IMR-90 (cell line): ENCODE results near the gene SNX5. TPM values are rescaled to one million over a fixed set of nuclear protein-coding genes. Genes with fewer than 3 reads are reported as not detected.

Source experiments
- ATAC-seq: fragments of 200-7000 bp; cut with Tn5 transposase; 2 replicates; pipeline ENCODE4 v1.9.1; 2020; ENCODE audit warnings: low read depth, mild to moderate bottlenecking, moderate library complexity
- BruUV-seq: library from RNA; stranded (reverse); fragments of 400-500 nt; replicated peaks from 2 replicates; lab custom pipeline; 2021; lab: Mats Ljungman, UMichigan
- CTCF ChIA-PET: fragments of 300-600 bp; formaldehyde crosslinking; extraction: SDS; loops from one replicate; lab custom pipeline; 2021; ENCODE audit warnings: antibody characterized with exemption; lab: Yijun Ruan, JAX
- POLR2A ChIA-PET: fragments of 300-600 bp; sonication (Branson Sonifier 250); formaldehyde crosslinking; loops from one replicate; lab custom pipeline; 2022; ENCODE audit warnings: antibody characterized with exemption; ENCODE audit not compliant: unreplicated experiment; lab: Charles Lee
- DNase-seq: peaks from one replicate; pipeline ENCODE4 v3.0.0; 2013
- H2AFZ ChIP-seq: replicated peaks from 2 replicates; pipeline ENCODE3; 2013; ENCODE audit warnings: low read length, mild to moderate bottlenecking; ENCODE audit not compliant: poor library complexity
- H2AK5ac ChIP-seq: 2 replicates; pipeline ENCODE4 v1.6.1; 2013; ENCODE audit warnings: low read depth, low read length, inconsistent platforms
- H2AK9ac ChIP-seq: replicated peaks from 2 replicates; pipeline ENCODE3; 2013; ENCODE audit warnings: mild to moderate bottlenecking, low read depth, low read length, moderate library complexity; ENCODE audit not compliant: poor library complexity
- H2BK120ac ChIP-seq: 2 replicates; pipeline ENCODE4 v1.6.1; 2013; ENCODE audit warnings: low read depth, low read length, inconsistent platforms
- H2BK15ac ChIP-seq: 3 replicates; pipeline ENCODE4 v1.6.1; 2013; ENCODE audit warnings: low read depth, low read length, inconsistent platforms
- H2BK20ac ChIP-seq: 2 replicates; pipeline ENCODE4 v1.6.1; 2013; ENCODE audit warnings: low read depth, mild to moderate bottlenecking, inconsistent platforms, low read length, moderate library complexity
- H2BK5ac ChIP-seq: 2 replicates; pipeline ENCODE4 v1.6.1; 2013; ENCODE audit warnings: mild to moderate bottlenecking, low read depth, low read length, inconsistent platforms; ENCODE audit not compliant: poor library complexity, severe bottlenecking
- H3K14ac ChIP-seq: replicated peaks from 2 replicates; pipeline ENCODE4 v1.6.1; 2013; ENCODE audit warnings: low read depth, low read length, inconsistent platforms
- H3K18ac ChIP-seq: 2 replicates; pipeline ENCODE4 v1.6.1; 2013; ENCODE audit warnings: low read depth, low read length, control low read depth
- H3K23ac ChIP-seq: 2 replicates; pipeline ENCODE4 v1.6.1; 2013; ENCODE audit warnings: low read depth, low read length, inconsistent platforms
- H3K27ac ChIP-seq: 2 replicates; pipeline ENCODE4 v1.5.1; 2013; ENCODE audit warnings: mild to moderate bottlenecking, control low read depth, low read length; ENCODE audit not compliant: insufficient read depth
- H3K27me3 ChIP-seq: 2 replicates; pipeline ENCODE4 v1.6.1; 2013; ENCODE audit warnings: low read length; ENCODE audit not compliant: control insufficient read depth, insufficient read depth
- H3K36me3 ChIP-seq: 2 replicates; pipeline ENCODE4 v1.6.1; 2013; ENCODE audit warnings: low read length, mixed read lengths; ENCODE audit not compliant: control insufficient read depth, insufficient read depth
- H3K4ac ChIP-seq: 2 replicates; pipeline ENCODE4 v1.6.1; 2013; ENCODE audit warnings: low read depth, low read length, inconsistent platforms
- H3K4me1 ChIP-seq: 2 replicates; pipeline ENCODE4 v1.6.1; 2013; ENCODE audit warnings: low read length, mixed read lengths; ENCODE audit not compliant: control insufficient read depth, insufficient read depth
- H3K4me2 ChIP-seq: 2 replicates; pipeline ENCODE4 v1.6.1; 2013; ENCODE audit warnings: low read depth, mild to moderate bottlenecking, control low read depth, low read length, moderate library complexity
- H3K4me3 ChIP-seq: 2 replicates; pipeline ENCODE4 v1.5.1; 2013; ENCODE audit warnings: low read depth, mild to moderate bottlenecking, control low read depth, low read length, moderate library complexity; ENCODE audit not compliant: insufficient read depth
- H3K56ac ChIP-seq: 2 replicates; pipeline ENCODE4 v1.6.1; 2013; ENCODE audit warnings: low read length, inconsistent platforms; ENCODE audit not compliant: insufficient read depth; ENCODE audit errors: extremely low read depth
- H3K79me1 ChIP-seq, 2 experiments: 2 replicates each; pipeline ENCODE4 v1.6.1; 2013; ENCODE audit warnings: low read length in 2 of 2, inconsistent platforms in 1 of 2, low read depth in 1 of 2
- H3K9ac ChIP-seq: 2 replicates; pipeline ENCODE4 v1.6.1; 2013; ENCODE audit warnings: low read depth, low read length, control low read depth
- H3K9me1 ChIP-seq: 2 replicates; pipeline ENCODE4 v1.6.1; 2013; ENCODE audit warnings: low read length, inconsistent platforms; ENCODE audit not compliant: insufficient read depth
- H3K9me3 ChIP-seq: 2 replicates; pipeline ENCODE4 v1.6.1; 2013; ENCODE audit warnings: low read length; ENCODE audit not compliant: control insufficient read depth, insufficient read depth
- H4K20me1 ChIP-seq: 2 replicates; pipeline ENCODE4 v1.6.1; 2013; ENCODE audit warnings: low read length, inconsistent platforms; ENCODE audit not compliant: insufficient read depth
- H4K5ac ChIP-seq: 2 replicates; pipeline ENCODE4 v1.6.1; 2013; ENCODE audit warnings: mild to moderate bottlenecking, low read depth, low read length, control low read depth
- H4K8ac ChIP-seq, 2 experiments: 2 replicates each; pipeline ENCODE4 v1.6.1; 2013; ENCODE audit warnings: low read depth in 2 of 2, low read length in 2 of 2, control low read depth in 1 of 2, inconsistent platforms in 1 of 2
- H4K91ac ChIP-seq: 2 replicates; pipeline ENCODE4 v1.6.1; 2013; ENCODE audit warnings: low read depth, low read length, inconsistent platforms; ENCODE audit not compliant: insufficient read depth
- BHLHE40 ChIP-seq: fragments of 150-350 bp; IDR thresholded peaks from 2 replicates; pipeline ENCODE4 v1.6.1; 2016; ENCODE audit warnings: mild to moderate bottlenecking, low read depth, low read length
- CEBPB ChIP-seq: IDR thresholded peaks from 2 replicates; pipeline ENCODE4 v1.6.1; 2012; ENCODE audit warnings: low read depth, low read length, improper control_type of control experiment
- CHD1 ChIP-seq: IDR thresholded peaks from 2 replicates; pipeline ENCODE4 v1.6.1; 2012; ENCODE audit warnings: low read depth, low read length, improper control_type of control experiment
- FOS ChIP-seq: fragments of 150-350 bp; IDR thresholded peaks from 2 replicates; pipeline ENCODE4 v1.6.1; 2016; ENCODE audit warnings: low read depth, low read length
- MAFK ChIP-seq: IDR thresholded peaks from 2 replicates; pipeline ENCODE4 v1.6.1; 2012; ENCODE audit warnings: low read depth, low read length, improper control_type of control experiment
- MAZ ChIP-seq: IDR thresholded peaks from 2 replicates; pipeline ENCODE4 v1.6.1; 2012; ENCODE audit warnings: low read depth, mild to moderate bottlenecking, low read length, improper control_type of control experiment, moderate library complexity, borderline replicate concordance
- MXI1 ChIP-seq: IDR thresholded peaks from 2 replicates; pipeline ENCODE4 v1.6.1; 2012; ENCODE audit warnings: low read depth, mild to moderate bottlenecking, low read length, moderate library complexity, borderline replicate concordance
- NFE2L2 ChIP-seq: fragments of 150-350 bp; IDR thresholded peaks from 2 replicates; pipeline ENCODE4 v1.6.1; 2016; ENCODE audit warnings: low read depth, mild to moderate bottlenecking, low read length
- POLR2A ChIP-seq: IDR thresholded peaks from 2 replicates; pipeline ENCODE4 v1.6.1; 2012; ENCODE audit warnings: mild to moderate bottlenecking, low read depth, low read length
- RAD21 ChIP-seq: IDR thresholded peaks from 2 replicates; pipeline ENCODE4 v1.6.1; 2012; ENCODE audit warnings: low read length, improper control_type of control experiment
- RCOR1 ChIP-seq: IDR thresholded peaks from 2 replicates; pipeline ENCODE4 v1.6.1; 2012; ENCODE audit warnings: mild to moderate bottlenecking, low read length, improper control_type of control experiment; ENCODE audit not compliant: insufficient replicate concordance
- RFX5 ChIP-seq: IDR thresholded peaks from 2 replicates; pipeline ENCODE4 v1.8.0; 2012; ENCODE audit warnings: low read depth, mild to moderate bottlenecking, low read length, moderate library complexity
- SMC3 ChIP-seq: fragments of 150-350 bp; IDR thresholded peaks from 2 replicates; pipeline ENCODE4 v1.6.1; 2016; ENCODE audit warnings: low read depth, mild to moderate bottlenecking, antibody characterized with exemption, low read length, moderate library complexity
- WGBS, 2 experiments: methylation state at CpG; one replicate each; pipeline versions ENCODE4 v1.1.5 to v1.1.7; 2013; ENCODE audit warnings: missing lambda C conversion rate in 2 of 2; ENCODE audit not compliant: insufficient read length in 1 of 2; ENCODE audit errors: extremely low coverage in 2 of 2; 5-methylcytosine and 5-hydroxymethylcytosine counted together
- dilution Hi-C: fragments of 300-500 bp; cut with HindIII; formaldehyde crosslinking; loops from one replicate; pipeline ENCODE4 v1.14.3; 2018; ENCODE audit warnings: low sequenced_read_pairs; ENCODE audit not compliant: unreplicated experiment
- in situ Hi-C: fragments of 300-500 bp; cut with MboI; formaldehyde crosslinking; loops from 3 replicates; pipeline ENCODE4 v1.14.3; 2019; ENCODE audit warnings: low sequenced_read_pairs, inconsistent platforms, mixed read lengths
- intact Hi-C: fragments of 100-400 bp; cut with micrococcal nuclease; formaldehyde crosslinking; loops from 2 replicates; pipeline ENCODE4 v1.10.0; 2022
- polyA plus RNA-seq, 3 experiments: library from polyadenylated mRNA; depleted of rRNA; stranded (reverse); fragments of >200 nt; gene quantifications; 2 replicates each; pipeline ENCODE4 v1.2.3, GENCODE V29; 2012; ENCODE audit warnings: low replicate concordance in 1 of 3
- total RNA-seq: library from RNA; depleted of rRNA; stranded (reverse); fragments of >200 nt; gene quantifications from 2 replicates; pipeline ENCODE4 v1.2.3, GENCODE V29; 2012
- TF ChIP-seq, protein P1 (sequence below): fragments of 150-350 bp; IDR thresholded peaks from 2 replicates; pipeline ENCODE4 v1.6.1; 2016; ENCODE audit warnings: low read depth, mild to moderate bottlenecking, low read length, moderate library complexity, borderline replicate concordance
- TF ChIP-seq, protein P2 (sequence below): fragments of 150-350 bp; IDR thresholded peaks from 2 replicates; pipeline ENCODE4 v1.6.1; 2017; ENCODE audit warnings: mild to moderate bottlenecking, antibody characterized with exemption, low read length, low read depth
- TF ChIP-seq, protein P3 (sequence below): conservative IDR thresholded peaks from 2 replicates; pipeline ENCODE4 v1.5.1; 2012; ENCODE audit warnings: mild to moderate bottlenecking, low read depth, low read length, improper control_type of control experiment

The SNX5 gene
- total and polyA plus RNA-seq, 2 of the 4 experiments (the other 2 are of a cell fraction): 65.4 to 92.8 TPM

DNA sequence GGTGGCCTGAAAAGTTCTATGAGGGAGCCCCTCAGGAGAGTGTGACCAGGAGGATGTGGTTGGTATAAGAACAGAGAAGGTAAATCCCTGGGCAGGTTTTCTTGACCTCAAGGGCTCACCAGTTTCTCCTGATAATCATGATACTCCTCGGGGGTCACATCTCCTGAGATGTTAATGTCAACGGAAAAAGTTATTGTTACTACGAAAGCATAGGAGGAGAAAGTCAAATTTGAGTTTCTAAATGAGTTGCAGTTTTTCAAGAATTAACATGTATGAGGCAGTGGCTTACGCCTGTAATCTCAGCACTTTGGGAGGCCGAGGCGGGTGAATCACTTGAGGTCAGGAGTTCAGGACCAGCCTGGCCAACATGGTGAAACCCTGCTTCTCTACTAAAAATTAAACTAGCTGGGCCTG, 23.6 kb upstream of the SNX5 start:
- Histone ChIP-seq H2BK15ac (no peak overlapping the region), H4K20me1 (no peaks in the 10 kb centered on the region), H3K9ac (no peak overlapping the region), H3K4me2 (no peak overlapping the region), H3K27ac (no peak overlapping the region), H2AK9ac (no peak overlapping the region), H2BK20ac (no peak overlapping the region), H3K18ac (no peak overlapping the region), H3K23ac (no peak overlapping the region), H3K36me3 (no peaks in the 10 kb centered on the region; the same call in 1 of the 2 replicates), H3K27me3 (no peaks in the 10 kb centered on the region), H3K4me1 (peaks cover 4% of the 10 kb centered on the region; the same call in 1 of the 2 replicates), H4K8ac (no peak overlapping the region), H3K79me1 (no peaks in the 10 kb centered on the region; a peak in 1 of 4 replicates), H2AK5ac (no peak overlapping the region), H3K56ac (no peak overlapping the region), H3K4ac (no peak overlapping the region), H2BK5ac (no peak overlapping the region), H2BK120ac (no peak overlapping the region), H2AFZ (no peak overlapping the region), H3K4me3 (no peak overlapping the region), H3K9me1 (0 out of 2 replicates have a peak, but pooled peaks cover 3% of the 10 kb centered on the region), H3K9me3 (no peaks in the 10 kb centered on the region), H3K14ac (no peak overlapping the region), H4K5ac (no peak overlapping the region), H4K91ac (no peak overlapping the region)
- in situ Hi-C loops (loop anchor here (10.0 kb wide), 1 partner anchor 477 kb away; no protein-coding TSS in a partner anchor), dilution Hi-C loops (no loop called here), intact Hi-C loops (no loop called here)
- no CpG with 5 or more reads among the region's 6 CpGs for WGBS, 2 experiments
- no TSS peak for BruUV-seq
- no peak for DNase-seq
- ChIA-PET POLR2A (interaction anchor here (0.6 kb wide), 1 partner anchor 15 kb away, joined by 6 read pairs; no protein-coding TSS in a partner anchor), CTCF (interaction anchor here (0.7 kb wide), 1 partner anchor 296 kb away, joined by 6 read pairs; no protein-coding TSS in a partner anchor)
- no peak for TF ChIP-seq MAFK
- TF ChIP-seq MXI1: no peak
- TF ChIP-seq CEBPB: no peak
- TF ChIP-seq, protein P1, sequence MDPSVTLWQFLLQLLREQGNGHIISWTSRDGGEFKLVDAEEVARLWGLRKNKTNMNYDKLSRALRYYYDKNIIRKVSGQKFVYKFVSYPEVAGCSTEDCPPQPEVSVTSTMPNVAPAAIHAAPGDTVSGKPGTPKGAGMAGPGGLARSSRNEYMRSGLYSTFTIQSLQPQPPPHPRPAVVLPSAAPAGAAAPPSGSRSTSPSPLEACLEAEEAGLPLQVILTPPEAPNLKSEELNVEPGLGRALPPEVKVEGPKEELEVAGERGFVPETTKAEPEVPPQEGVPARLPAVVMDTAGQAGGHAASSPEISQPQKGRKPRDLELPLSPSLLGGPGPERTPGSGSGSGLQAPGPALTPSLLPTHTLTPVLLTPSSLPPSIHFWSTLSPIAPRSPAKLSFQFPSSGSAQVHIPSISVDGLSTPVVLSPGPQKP: no peak
- TF ChIP-seq RFX5: no peak
- TF ChIP-seq, protein P2, sequence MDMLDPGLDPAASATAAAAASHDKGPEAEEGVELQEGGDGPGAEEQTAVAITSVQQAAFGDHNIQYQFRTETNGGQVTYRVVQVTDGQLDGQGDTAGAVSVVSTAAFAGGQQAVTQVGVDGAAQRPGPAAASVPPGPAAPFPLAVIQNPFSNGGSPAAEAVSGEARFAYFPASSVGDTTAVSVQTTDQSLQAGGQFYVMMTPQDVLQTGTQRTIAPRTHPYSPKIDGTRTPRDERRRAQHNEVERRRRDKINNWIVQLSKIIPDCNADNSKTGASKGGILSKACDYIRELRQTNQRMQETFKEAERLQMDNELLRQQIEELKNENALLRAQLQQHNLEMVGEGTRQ: no peak
- TF ChIP-seq CHD1: no peak
- TF ChIP-seq POLR2A: no peak
- TF ChIP-seq BHLHE40: no peak
- no peak for TF ChIP-seq RAD21
- TF ChIP-seq, protein P3, sequence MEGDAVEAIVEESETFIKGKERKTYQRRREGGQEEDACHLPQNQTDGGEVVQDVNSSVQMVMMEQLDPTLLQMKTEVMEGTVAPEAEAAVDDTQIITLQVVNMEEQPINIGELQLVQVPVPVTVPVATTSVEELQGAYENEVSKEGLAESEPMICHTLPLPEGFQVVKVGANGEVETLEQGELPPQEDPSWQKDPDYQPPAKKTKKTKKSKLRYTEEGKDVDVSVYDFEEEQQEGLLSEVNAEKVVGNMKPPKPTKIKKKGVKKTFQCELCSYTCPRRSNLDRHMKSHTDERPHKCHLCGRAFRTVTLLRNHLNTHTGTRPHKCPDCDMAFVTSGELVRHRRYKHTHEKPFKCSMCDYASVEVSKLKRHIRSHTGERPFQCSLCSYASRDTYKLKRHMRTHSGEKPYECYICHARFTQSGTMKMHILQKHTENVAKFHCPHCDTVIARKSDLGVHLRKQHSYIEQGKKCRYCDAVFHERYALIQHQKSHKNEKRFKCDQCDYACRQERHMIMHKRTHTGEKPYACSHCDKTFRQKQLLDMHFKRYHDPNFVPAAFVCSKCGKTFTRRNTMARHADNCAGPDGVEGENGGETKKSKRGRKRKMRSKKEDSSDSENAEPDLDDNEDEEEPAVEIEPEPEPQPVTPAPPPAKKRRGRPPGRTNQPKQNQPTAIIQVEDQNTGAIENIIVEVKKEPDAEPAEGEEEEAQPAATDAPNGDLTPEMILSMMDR: no peak
- no peak for TF ChIP-seq SMC3
- no peak for TF ChIP-seq RCOR1
- TF ChIP-seq MAZ: no peak
- TF ChIP-seq FOS: no peak
- no peak for TF ChIP-seq NFE2L2
- no peak for ATAC-seq
